ENCODE results near the gene PCBP3. TPM values are rescaled to one million over a fixed set of nuclear protein-coding genes. Genes with fewer than 3 reads are reported as not detected.

The PCBP3 gene
- total RNA-seq, 1 donor from 2014 or later = 7.6 TPM

DNA sequence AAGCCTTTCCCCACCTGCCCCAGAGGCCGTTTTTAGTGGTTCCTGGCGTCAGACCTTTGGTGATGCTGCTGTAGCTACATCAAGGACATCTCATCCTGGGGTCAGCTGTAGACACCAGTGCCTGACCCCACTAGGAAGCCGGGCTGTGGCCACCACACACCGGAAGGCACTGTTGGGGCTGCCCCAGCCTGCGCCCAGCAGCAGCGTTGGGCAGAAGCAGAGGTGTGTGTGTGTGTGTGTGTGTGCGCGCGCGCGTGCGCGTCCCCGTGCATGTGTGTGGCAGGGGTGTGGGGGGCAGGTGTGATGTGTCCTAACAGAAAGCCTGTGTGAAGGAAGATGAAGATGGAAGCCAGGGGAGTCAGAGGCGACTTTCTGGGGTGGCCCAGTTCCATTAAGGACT is 276.1 kb downstream of the PCBP3 start:
- Mint-ChIP-seq H3K27ac (ENCODE audit: unreplicated experiment) (no peak overlapping the region), H3K27me3 (ENCODE audit: unreplicated experiment) (peaks cover 2% of the 10 kb centered on the region), H3K4me1 (ENCODE audit: unreplicated experiment) (peaks cover 24% of the 10 kb centered on the region), H3K4me3 (ENCODE audit: unreplicated experiment) (no peak overlapping the region), H3K9me3 (ENCODE audit: unreplicated experiment) (no peaks in the 10 kb centered on the region), H3K36me3 (ENCODE audit: unreplicated experiment) (no peaks in the 10 kb centered on the region)
- TF ChIP-seq CTCF (IDR thresholded peaks at IDR 0.05) = no peak
- no peak for DNase-seq (ENCODE audit: extremely low spot score, unreplicated experiment)

- Mint-ChIP-seq H3K4me3 (ENCODE audit: unreplicated experiment) (no peak overlapping the region), H3K4me1 (ENCODE audit: unreplicated experiment) (peaks cover 21% of the 10 kb centered on the region)
- TF ChIP-seq CTCF (IDR thresholded peaks at IDR 0.05) = no peak
Measured at GRCh38 chr21:45920824-45921600, 277.5 kb downstream of the PCBP3 start.

DNA sequence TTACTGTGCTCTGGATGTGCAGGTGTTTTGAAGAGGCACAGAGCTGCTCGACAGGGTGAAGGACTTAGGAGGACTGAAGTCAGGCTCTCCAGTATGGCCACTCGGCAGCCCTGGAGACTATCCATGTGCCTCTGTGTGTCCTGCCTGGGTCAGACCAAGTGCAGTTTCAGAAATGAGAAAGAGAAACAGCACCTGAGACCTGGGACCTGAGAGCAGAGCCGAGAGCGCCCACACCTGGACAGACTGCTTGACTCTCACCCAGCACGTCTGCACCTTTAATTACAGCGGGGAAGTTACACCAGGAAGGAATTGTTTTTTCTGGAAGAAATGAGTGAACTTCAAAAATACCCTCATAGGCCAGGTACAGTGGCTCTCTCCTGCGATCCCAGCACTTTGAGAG is 278.4 kb downstream of the PCBP3 start:
- no peak for DNase-seq (ENCODE audit: extremely low spot score, unreplicated experiment)
- Mint-ChIP-seq H3K9me3 (ENCODE audit: unreplicated experiment) (no peaks in the 10 kb centered on the region), H3K36me3 (ENCODE audit: unreplicated experiment) (no peaks in the 10 kb centered on the region), H3K27me3 (ENCODE audit: unreplicated experiment) (peaks cover 2% of the 10 kb centered on the region), H3K27ac (ENCODE audit: unreplicated experiment) (no peak overlapping the region), H3K4me3 (ENCODE audit: unreplicated experiment) (no peak overlapping the region), H3K4me1 (ENCODE audit: unreplicated experiment) (peaks cover 22% of the 10 kb centered on the region)
- TF ChIP-seq CTCF (IDR thresholded peaks at IDR 0.05) = no peak

More at GRCh38 chr21:45920824-45921600, 277.5 kb downstream of the PCBP3 start:
- no peak overlapping the region for H3K27ac Mint-ChIP-seq (ENCODE audit: unreplicated experiment)
- no peaks in the 10 kb centered on the region for H3K36me3 Mint-ChIP-seq (ENCODE audit: unreplicated experiment)
- no peak for DNase-seq (ENCODE audit: extremely low spot score, unreplicated experiment)
- H3K27me3 Mint-ChIP-seq (ENCODE audit: unreplicated experiment) = peaks cover 2% of the 10 kb centered on the region
- H3K9me3 Mint-ChIP-seq (ENCODE audit: unreplicated experiment) = no peaks in the 10 kb centered on the region

DNA sequence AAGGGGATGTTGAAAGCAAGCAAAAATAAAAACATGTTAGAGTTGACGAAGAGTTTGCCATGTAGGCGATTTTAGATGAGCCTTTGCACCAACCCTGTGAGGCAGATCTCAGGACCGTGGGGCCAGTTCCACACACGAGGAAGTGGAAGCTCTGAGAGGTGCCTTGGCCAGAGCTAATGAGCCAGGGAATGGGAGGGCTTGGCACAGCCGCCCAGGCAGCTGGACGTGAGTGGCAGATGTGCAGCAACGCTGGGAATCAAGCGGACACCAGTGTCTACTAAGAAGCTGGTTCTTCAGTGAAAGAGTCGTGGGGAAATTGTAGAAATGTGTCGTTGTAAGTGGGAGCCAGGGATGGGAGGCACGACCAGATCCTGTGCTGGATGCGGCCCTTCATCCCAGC is 279.1 kb downstream of the PCBP3 start:
- Mint-ChIP-seq H3K4me1 (ENCODE audit: unreplicated experiment) (peaks cover 15% of the 10 kb centered on the region), H3K27ac (ENCODE audit: unreplicated experiment) (no peak overlapping the region), H3K36me3 (ENCODE audit: unreplicated experiment) (no peaks in the 10 kb centered on the region)

More for the DNA sequence above, 279.1 kb downstream of the PCBP3 start:
- DNase-seq (ENCODE audit: extremely low spot score, unreplicated experiment) = no peak
- peaks cover 2% of the 10 kb centered on the region for H3K27me3 Mint-ChIP-seq (ENCODE audit: unreplicated experiment)
- no peak overlapping the region for H3K4me3 Mint-ChIP-seq (ENCODE audit: unreplicated experiment)
- no peak for TF ChIP-seq CTCF (IDR thresholded peaks at IDR 0.05)
- no peaks in the 10 kb centered on the region for H3K9me3 Mint-ChIP-seq (ENCODE audit: unreplicated experiment)
